Transverse colon (tissue), 4 donors: ENCODE data around the gene BCL11A.

ENCODE experiments used
- CTCF ChIP-seq, 5 experiments: fragments of 200-600 bp in 3 of 5; fragments of 450-650 bp in 2 of 5; sonication (generic) in 3 of 5; IDR thresholded peaks; 1 replicate in 2 of 5; 2 replicates in 3 of 5; pipeline ENCODE4 v1.5.1; 2016 to 2017; ENCODE audit warnings: antibody characterized with exemption in 5 of 5, inconsistent platforms in 3 of 5, mild to moderate bottlenecking in 2 of 5, moderate library complexity in 1 of 5
- EP300 ChIP-seq: sonication (generic); formaldehyde crosslinking; IDR thresholded peaks from one replicate; pipeline ENCODE4 v1.6.1; 2017; ENCODE audit warnings: antibody characterized with exemption, low read depth
- POLR2A ChIP-seq: fragments of 450-650 bp; IDR thresholded peaks from one replicate; pipeline ENCODE4 v1.6.1; 2016; ENCODE audit warnings: antibody characterized with exemption, mild to moderate bottlenecking, moderate library complexity
- POLR2AphosphoS5 ChIP-seq, 3 donors: sonication (generic); formaldehyde crosslinking; IDR thresholded peaks; one replicate each; pipeline ENCODE4 v1.6.1; 2016; ENCODE audit warnings: antibody characterized with exemption in 3 of 3

GRCh38 chr2:60446413-60447267, 106.8 kb downstream of the BCL11A start:
- TF ChIP-seq POLR2AphosphoS5 (IDR thresholded peaks at IDR 0.05): no peak
- TF ChIP-seq CTCF (IDR thresholded peaks at IDR 0.05): no peak
- no peak for TF ChIP-seq POLR2A
- no peak for TF ChIP-seq EP300
